HepG2 (cell line): ENCODE data around the gene CEP104. TPM values are rescaled to one million over a fixed set of nuclear protein-coding genes. Genes with fewer than 3 reads are reported as not detected.
A peak's percentile ranks its signal among the peaks of the same experiment; 100 is the strongest.

Source experiments
- ERF ChIP-seq: IDR thresholded peaks from 2 replicates; pipeline ENCODE4 v1.6.1; 2018; ENCODE audit warnings: missing biosample characterization, missing genetic modification reagents
- JUND ChIP-seq: sonication (generic); formaldehyde crosslinking; IDR thresholded peaks from 2 replicates; pipeline ENCODE4 v1.8.0; 2022; ENCODE audit warnings: mild to moderate bottlenecking, missing genetic modification reagents
- KDM4B ChIP-seq: sonication (generic); formaldehyde crosslinking; IDR thresholded peaks from 2 replicates; pipeline ENCODE4 v1.4.0; 2020; ENCODE audit warnings: missing genetic modification reagents
- KLF6 ChIP-seq: IDR thresholded peaks from 2 replicates; pipeline ENCODE4 v1.8.0; 2016; ENCODE audit warnings: missing biosample characterization, missing genetic modification reagents
- MBD4 ChIP-seq: IDR thresholded peaks from 2 replicates; pipeline ENCODE4 v1.6.1; 2012; ENCODE audit warnings: low read length, inconsistent platforms, borderline replicate concordance
- MIXL1 ChIP-seq: IDR thresholded peaks from 2 replicates; pipeline ENCODE4 v1.6.1; 2016
- NFYC ChIP-seq: IDR thresholded peaks from 2 replicates; pipeline ENCODE4 v1.6.1; 2016; ENCODE audit warnings: missing genetic modification reagents, missing compliant biosample characterization
- NR2C2 ChIP-seq: sonication (generic); formaldehyde crosslinking; IDR thresholded peaks from 2 replicates; pipeline ENCODE4 v1.4.0; 2020; ENCODE audit warnings: missing genetic modification reagents, mild to moderate bottlenecking, moderate library complexity, borderline replicate concordance
- NR2F1 ChIP-seq, 2 experiments: fragments of 450-650 bp in 1 of 2; formaldehyde crosslinking in 1 of 2; IDR thresholded peaks; 2 replicates each; pipeline versions ENCODE4 v1.5.0 to v1.6.1; 2016 to 2020; ENCODE audit warnings: mild to moderate bottlenecking in 1 of 2, missing compliant biosample characterization in 1 of 2, missing genetic modification reagents in 1 of 2, moderate library complexity in 1 of 2
- TARDBP ChIP-seq: sonication (generic); formaldehyde crosslinking; IDR thresholded peaks from 2 replicates; pipeline ENCODE4 v1.8.0; 2022; ENCODE audit warnings: mild to moderate bottlenecking, missing genetic modification reagents
- TCF7 ChIP-seq: sonication (generic); IDR thresholded peaks from 2 replicates; pipeline ENCODE4 v1.6.1; 2016; ENCODE audit warnings: antibody characterized with exemption, low read depth
- ZNF260 ChIP-seq: sonication (generic); formaldehyde crosslinking; IDR thresholded peaks from 2 replicates; pipeline ENCODE4 v1.4.0; 2020; ENCODE audit warnings: missing genetic modification reagents, low read depth, mild to moderate bottlenecking, borderline replicate concordance
- ZNF331 ChIP-seq: sonication (generic); formaldehyde crosslinking; IDR thresholded peaks from 2 replicates; pipeline ENCODE4 v1.4.0; 2020; ENCODE audit warnings: missing genetic modification reagents
- ZNF670 ChIP-seq: sonication (generic); formaldehyde crosslinking; IDR thresholded peaks from 2 replicates; pipeline ENCODE4 v1.8.0; 2022; ENCODE audit warnings: mild to moderate bottlenecking, missing genetic modification reagents, borderline replicate concordance
- polyA plus RNA-seq, 8 experiments: library from polyadenylated mRNA; depleted of rRNA in 3 of 8; stranded (reverse) in 7 of 8; unstranded in 1 of 8; fragments of >200 nt; fragmentation: Illumina TruSeq in 4 of 8; extraction: Trizol in 4 of 8; gene quantifications; 2 replicates each; pipeline versions ENCODE4 v1.2.1 to v1.2.3, GENCODE V29; 2011 to 2016; ENCODE audit warnings: low read depth in 4 of 8, missing spikeins in 1 of 8, mixed read lengths in 1 of 8; ENCODE audit not compliant: insufficient read depth in 1 of 8
- total RNA-seq, 5 experiments: library from RNA; depleted of rRNA; stranded (reverse); fragments of >200 nt; fragmentation: Illumina TruSeq; extraction: Trizol; gene quantifications; 2 replicates each; pipeline ENCODE4 v1.2.3, GENCODE V29; 2016; ENCODE audit warnings: low read depth in 1 of 5
- TF ChIP-seq, protein P1 (sequence below): sonication (generic); formaldehyde crosslinking; IDR thresholded peaks from 2 replicates; pipeline ENCODE4 v1.4.0; 2020; ENCODE audit warnings: missing genetic modification reagents; ENCODE audit errors: not compliant biosample characterization
- TF ChIP-seq, protein P2 (sequence below): sonication (generic); formaldehyde crosslinking; IDR thresholded peaks from 2 replicates; pipeline ENCODE4 v1.8.1; 2022; ENCODE audit warnings: low read depth, mild to moderate bottlenecking, missing genetic modification reagents
- TF ChIP-seq, protein P3 (sequence below): sonication (generic); formaldehyde crosslinking; IDR thresholded peaks from 2 replicates; pipeline ENCODE4 v1.4.0; 2020; ENCODE audit warnings: missing genetic modification reagents
- TF ChIP-seq, protein P4 (sequence below): sonication (generic); formaldehyde crosslinking; IDR thresholded peaks from 2 replicates; pipeline ENCODE4 v1.4.0; 2020; ENCODE audit warnings: missing genetic modification reagents, borderline replicate concordance
- TF ChIP-seq, protein P5 (sequence below): IDR thresholded peaks from 2 replicates; pipeline ENCODE4 v1.6.1; 2016; ENCODE audit warnings: control low read depth
- TF ChIP-seq, protein P6 (sequence below): sonication (generic); formaldehyde crosslinking; conservative IDR thresholded peaks from 2 replicates; pipeline ENCODE4 v1.4.0; 2020; ENCODE audit warnings: missing genetic modification reagents

CEP104 gene
- total and polyA plus RNA-seq, 2 of the 13 experiments (the other 11 are each of a cell fraction or from before 2014, with no cell fraction given) = 20.4 to 30.1 TPM

DNA sequence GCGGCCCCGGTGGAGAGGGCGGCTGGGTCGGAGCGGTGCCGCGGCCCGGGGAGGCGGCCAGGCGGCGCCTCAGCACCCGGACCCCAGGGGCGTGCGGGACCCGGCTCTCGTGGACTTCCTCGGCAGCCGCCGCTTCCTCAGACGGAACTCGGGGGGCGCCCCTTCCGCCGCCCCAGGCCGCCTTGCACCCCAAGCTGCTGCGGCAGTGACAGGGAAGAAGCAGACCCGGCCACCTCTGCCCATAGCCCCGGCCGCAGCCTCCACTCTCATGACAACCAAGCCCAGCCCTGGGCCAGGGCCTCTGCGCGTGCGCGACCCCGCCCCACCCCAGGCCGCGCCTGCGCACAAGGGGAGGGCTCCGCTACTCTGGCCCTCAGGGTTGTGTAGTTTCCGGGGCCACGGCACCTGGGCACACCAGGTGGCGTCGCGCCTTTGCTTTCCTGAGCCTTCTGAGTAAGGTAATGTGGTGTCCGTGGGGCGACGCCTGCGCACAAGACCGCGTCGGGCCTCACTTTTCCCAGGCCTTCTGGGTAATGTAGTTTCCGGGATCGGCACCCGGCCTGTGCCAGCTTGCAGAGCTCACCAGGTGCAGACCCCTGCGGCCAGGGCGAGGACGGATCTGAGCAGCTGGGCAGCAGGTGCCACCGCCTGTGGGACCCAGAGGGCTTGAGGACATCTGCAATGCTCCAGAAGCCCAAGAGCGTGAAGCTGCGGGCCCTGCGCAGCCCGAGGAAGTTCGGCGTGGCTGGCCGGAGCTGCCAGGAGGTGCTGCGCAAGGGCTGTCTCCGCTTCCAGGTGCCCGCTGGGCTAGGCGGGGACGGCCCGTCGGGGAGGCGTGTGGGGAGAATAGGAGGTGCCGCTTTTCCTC is at the start of gene CEP104, which contains the start of gene DFFB (continued):
- TF ChIP-seq NR2C2 (CRISPR knock-in tag) (peak; percentile 86), TCF7 (no peak), JUND (CRISPR knock-in tag) (peak; percentile 64; the same call in 1 of the 2 replicates), NFYC (CRISPR knock-in tag) (peak; percentile 40; the same call in 1 of the 2 replicates), ZNF670 (CRISPR knock-in tag) (peak; percentile 86; the same call in 1 of the 2 replicates), MBD4 (no peak), TARDBP (CRISPR knock-in tag) (peak; percentile 41; the same call in 1 of the 2 replicates), ZNF331 (peak; percentile 85), ERF (CRISPR knock-in tag) (peak; percentile 90), MIXL1 (CRISPR knock-in tag) (peak; percentile 61; the same call in 1 of the 2 replicates), KDM4B (CRISPR knock-in tag) (no peak), KLF6 (peak; percentile 84), ZNF260 (CRISPR knock-in tag) (no peak), NR2F1 (CRISPR knock-in tag; IDR thresholded peaks at IDR 0.05) (no peak)
- TF ChIP-seq, protein P1, sequence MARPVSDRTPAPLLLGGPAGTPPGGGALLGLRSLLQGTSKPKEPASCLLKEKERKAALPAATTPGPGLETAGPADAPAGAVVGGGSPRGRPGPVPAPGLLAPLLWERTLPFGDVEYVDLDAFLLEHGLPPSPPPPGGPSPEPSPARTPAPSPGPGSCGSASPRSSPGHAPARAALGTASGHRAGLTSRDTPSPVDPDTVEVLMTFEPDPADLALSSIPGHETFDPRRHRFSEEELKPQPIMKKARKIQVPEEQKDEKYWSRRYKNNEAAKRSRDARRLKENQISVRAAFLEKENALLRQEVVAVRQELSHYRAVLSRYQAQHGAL (CRISPR knock-in tag) = no peak
- TF ChIP-seq, protein P2, sequence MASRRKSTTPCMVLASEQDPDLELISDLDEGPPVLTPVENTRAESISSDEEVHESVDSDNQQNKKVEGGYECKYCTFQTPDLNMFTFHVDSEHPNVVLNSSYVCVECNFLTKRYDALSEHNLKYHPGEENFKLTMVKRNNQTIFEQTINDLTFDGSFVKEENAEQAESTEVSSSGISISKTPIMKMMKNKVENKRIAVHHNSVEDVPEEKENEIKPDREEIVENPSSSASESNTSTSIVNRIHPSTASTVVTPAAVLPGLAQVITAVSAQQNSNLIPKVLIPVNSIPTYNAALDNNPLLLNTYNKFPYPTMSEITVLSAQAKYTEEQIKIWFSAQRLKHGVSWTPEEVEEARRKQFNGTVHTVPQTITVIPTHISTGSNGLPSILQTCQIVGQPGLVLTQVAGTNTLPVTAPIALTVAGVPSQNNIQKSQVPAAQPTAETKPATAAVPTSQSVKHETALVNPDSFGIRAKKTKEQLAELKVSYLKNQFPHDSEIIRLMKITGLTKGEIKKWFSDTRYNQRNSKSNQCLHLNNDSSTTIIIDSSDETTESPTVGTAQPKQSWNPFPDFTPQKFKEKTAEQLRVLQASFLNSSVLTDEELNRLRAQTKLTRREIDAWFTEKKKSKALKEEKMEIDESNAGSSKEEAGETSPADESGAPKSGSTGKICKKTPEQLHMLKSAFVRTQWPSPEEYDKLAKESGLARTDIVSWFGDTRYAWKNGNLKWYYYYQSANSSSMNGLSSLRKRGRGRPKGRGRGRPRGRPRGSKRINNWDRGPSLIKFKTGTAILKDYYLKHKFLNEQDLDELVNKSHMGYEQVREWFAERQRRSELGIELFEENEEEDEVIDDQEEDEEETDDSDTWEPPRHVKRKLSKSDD (CRISPR knock-in tag) = no peak
- TF ChIP-seq, protein P3, sequence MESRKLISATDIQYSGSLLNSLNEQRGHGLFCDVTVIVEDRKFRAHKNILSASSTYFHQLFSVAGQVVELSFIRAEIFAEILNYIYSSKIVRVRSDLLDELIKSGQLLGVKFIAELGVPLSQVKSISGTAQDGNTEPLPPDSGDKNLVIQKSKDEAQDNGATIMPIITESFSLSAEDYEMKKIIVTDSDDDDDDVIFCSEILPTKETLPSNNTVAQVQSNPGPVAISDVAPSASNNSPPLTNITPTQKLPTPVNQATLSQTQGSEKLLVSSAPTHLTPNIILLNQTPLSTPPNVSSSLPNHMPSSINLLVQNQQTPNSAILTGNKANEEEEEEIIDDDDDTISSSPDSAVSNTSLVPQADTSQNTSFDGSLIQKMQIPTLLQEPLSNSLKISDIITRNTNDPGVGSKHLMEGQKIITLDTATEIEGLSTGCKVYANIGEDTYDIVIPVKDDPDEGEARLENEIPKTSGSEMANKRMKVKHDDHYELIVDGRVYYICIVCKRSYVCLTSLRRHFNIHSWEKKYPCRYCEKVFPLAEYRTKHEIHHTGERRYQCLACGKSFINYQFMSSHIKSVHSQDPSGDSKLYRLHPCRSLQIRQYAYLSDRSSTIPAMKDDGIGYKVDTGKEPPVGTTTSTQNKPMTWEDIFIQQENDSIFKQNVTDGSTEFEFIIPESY = no peak
- TF ChIP-seq, protein P4, sequence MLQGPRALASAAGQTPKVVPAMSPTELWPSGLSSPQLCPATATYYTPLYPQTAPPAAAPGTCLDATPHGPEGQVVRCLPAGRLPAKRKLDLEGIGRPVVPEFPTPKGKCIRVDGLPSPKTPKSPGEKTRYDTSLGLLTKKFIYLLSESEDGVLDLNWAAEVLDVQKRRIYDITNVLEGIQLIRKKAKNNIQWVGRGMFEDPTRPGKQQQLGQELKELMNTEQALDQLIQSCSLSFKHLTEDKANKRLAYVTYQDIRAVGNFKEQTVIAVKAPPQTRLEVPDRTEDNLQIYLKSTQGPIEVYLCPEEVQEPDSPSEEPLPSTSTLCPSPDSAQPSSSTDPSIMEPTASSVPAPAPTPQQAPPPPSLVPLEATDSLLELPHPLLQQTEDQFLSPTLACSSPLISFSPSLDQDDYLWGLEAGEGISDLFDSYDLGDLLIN (CRISPR knock-in tag) = no peak; the same call in 1 of the 2 replicates
- TF ChIP-seq, protein P5, sequence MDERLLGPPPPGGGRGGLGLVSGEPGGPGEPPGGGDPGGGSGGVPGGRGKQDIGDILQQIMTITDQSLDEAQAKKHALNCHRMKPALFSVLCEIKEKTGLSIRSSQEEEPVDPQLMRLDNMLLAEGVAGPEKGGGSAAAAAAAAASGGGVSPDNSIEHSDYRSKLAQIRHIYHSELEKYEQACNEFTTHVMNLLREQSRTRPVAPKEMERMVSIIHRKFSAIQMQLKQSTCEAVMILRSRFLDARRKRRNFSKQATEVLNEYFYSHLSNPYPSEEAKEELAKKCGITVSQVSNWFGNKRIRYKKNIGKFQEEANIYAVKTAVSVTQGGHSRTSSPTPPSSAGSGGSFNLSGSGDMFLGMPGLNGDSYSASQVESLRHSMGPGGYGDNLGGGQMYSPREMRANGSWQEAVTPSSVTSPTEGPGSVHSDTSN (CRISPR knock-in tag) = no peak
- TF ChIP-seq, protein P6, sequence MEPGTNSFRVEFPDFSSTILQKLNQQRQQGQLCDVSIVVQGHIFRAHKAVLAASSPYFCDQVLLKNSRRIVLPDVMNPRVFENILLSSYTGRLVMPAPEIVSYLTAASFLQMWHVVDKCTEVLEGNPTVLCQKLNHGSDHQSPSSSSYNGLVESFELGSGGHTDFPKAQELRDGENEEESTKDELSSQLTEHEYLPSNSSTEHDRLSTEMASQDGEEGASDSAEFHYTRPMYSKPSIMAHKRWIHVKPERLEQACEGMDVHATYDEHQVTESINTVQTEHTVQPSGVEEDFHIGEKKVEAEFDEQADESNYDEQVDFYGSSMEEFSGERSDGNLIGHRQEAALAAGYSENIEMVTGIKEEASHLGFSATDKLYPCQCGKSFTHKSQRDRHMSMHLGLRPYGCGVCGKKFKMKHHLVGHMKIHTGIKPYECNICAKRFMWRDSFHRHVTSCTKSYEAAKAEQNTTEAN (CRISPR knock-in tag) = no peak
